ENCODE results near the gene CNTNAP2. TPM values are rescaled to one million over a fixed set of nuclear protein-coding genes. Genes with fewer than 3 reads are reported as not detected.
A peak's percentile ranks its signal among the peaks of the same experiment; 100 is the strongest.

CNTNAP2 gene
- total and polyA plus RNA-seq, 8 donors: 0.19 to 18.2 (median 0.56) TPM

- Histone ChIP-seq H3K4me1 (no peaks in the 10 kb centered on the region), H3K4me3 (no peak overlapping the region), H3K27ac (no peak overlapping the region), H3K9me3 (no peaks in the 10 kb centered on the region), H3K36me3 (no peaks in the 10 kb centered on the region), H3K27me3 (no peaks in the 10 kb centered on the region)
- 49 to 65% (median 62%) methylated on average over 3 of the region's 3 CpGs for WGBS, 5 donors
- intact Hi-C loops (cut with DNase I; ENCODE audit: low total_unique reads): no loop called here
- no peak for TF ChIP-seq EP300 (IDR thresholded peaks at IDR 0.05)
- no peak for TF ChIP-seq POLR2AphosphoS5 (IDR thresholded peaks at IDR 0.05)
- no peak for TF ChIP-seq CTCF (IDR thresholded peaks at IDR 0.05)
- no peak for TF ChIP-seq POLR2A (IDR thresholded peaks at IDR 0.05)
- DNase-seq: no peak
These were observed 1536.9 kb downstream of the CNTNAP2 start for GRCh38 chr7:147653456-147653855.

DNA sequence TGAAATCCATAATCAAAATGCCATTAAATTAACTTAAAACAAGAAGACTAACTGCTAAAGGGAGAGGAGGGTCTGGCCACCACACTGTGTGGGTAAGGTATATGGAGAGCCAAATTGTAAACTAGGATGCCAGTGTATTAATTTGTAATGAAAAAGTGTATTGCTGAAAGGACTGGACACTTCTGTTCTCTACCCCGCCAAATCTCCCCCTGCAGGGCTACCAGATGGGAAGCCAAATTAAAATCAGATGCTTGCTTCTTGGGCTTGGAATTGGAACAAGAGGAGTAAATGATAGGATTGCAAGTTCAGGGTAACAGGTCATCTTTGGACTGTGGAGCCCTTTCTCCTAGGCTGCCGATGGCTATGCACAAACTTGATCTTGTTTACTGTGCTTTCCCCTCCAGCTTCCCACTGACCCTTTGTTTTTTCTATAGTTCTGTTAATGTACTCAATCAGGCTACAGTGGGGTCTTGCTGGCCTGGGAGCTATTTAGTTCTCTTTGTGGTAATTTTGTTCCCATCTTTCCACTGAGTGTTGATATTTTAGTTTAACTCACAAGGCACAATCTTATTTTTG lies 1541.9 kb downstream of the CNTNAP2 start:
- TF ChIP-seq EP300 (IDR thresholded peaks at IDR 0.05) (no peak), POLR2A (IDR thresholded peaks at IDR 0.05) (no peak), POLR2AphosphoS5 (IDR thresholded peaks at IDR 0.05) (no peak), CTCF (IDR thresholded peaks at IDR 0.05) (no peak)
- 62 to 84% (median 79%) methylated on average over 2 of the region's 2 CpGs for WGBS, 5 donors
- intact Hi-C loops (cut with DNase I; ENCODE audit: low total_unique reads): no loop called here

DNA sequence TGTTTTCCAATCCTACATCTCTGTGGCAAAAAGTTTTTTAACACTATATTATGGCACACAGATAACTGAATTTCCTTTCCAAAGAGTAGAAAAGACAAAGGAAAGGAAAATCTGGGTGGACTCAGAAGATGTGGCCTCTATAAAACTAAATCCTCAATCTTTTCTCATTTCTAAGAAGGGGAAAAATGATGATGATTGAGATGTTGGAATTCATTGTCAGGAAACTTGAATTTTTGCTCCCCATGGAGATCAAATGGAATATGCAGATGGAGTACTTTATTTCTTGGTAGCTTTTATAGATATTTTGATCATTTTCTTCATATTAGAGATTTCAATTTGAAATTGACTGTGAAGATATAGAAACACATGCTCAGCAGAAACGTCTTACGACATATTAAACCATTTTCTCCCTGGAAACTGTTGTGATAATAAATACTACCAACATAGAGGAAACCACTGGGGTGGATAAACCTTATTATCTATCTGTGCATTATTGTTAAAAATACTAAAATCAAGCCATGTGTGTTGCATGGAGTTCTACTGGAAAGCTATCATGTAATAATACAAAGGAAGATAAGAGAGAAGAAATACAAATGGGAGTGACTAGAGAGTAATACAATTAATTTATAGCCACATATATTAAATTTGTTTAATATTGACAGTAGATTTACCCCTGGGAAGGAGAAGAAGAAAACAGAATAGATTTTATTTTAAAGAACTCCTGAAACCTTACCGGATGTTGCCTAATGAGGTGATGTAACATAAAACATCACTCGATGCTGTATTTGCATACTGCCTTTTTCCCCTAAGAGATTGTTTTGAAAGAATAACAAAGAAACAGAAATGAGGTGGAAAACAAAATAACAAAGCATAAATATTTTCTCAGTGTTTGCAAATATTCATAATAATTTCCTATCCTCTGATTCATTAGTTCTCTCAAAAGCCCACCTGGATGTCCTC lies 1542.7 kb downstream of the CNTNAP2 start:
- Histone ChIP-seq H3K4me1 (no peaks in the 10 kb centered on the region), H3K9me3 (no peaks in the 10 kb centered on the region), H3K4me3 (no peak overlapping the region), H3K27me3 (no peaks in the 10 kb centered on the region), H3K36me3 (no peaks in the 10 kb centered on the region), H3K27ac (no peak overlapping the region)
- WGBS, 5 donors: 82 to 92% (median 88%) methylated on average over 4 of the region's 4 CpGs
- intact Hi-C loops (cut with DNase I; ENCODE audit: low total_unique reads): no loop called here
- no peak for DNase-seq
- no peak for TF ChIP-seq EP300 (IDR thresholded peaks at IDR 0.05)
- TF ChIP-seq POLR2AphosphoS5 (IDR thresholded peaks at IDR 0.05): no peak
- TF ChIP-seq POLR2A (IDR thresholded peaks at IDR 0.05): no peak
- no peak for TF ChIP-seq CTCF (IDR thresholded peaks at IDR 0.05)

More for the DNA sequence above, 1541.9 kb downstream of the CNTNAP2 start:
- Histone ChIP-seq H3K27ac (no peak overlapping the region), H3K36me3 (no peaks in the 10 kb centered on the region), H3K27me3 (no peaks in the 10 kb centered on the region), H3K4me3 (no peak overlapping the region), H3K9me3 (no peaks in the 10 kb centered on the region), H3K4me1 (no peaks in the 10 kb centered on the region)
- no peak for DNase-seq

- H3K36me3 ChIP-seq: no peaks in the 10 kb centered on the region
- no peaks in the 10 kb centered on the region for H3K27me3 ChIP-seq
- no peaks in the 10 kb centered on the region for H3K9me3 ChIP-seq
- peak in 1 of 2 donors; percentile 37 for DNase-seq
- TF ChIP-seq EP300 (IDR thresholded peaks at IDR 0.05): no peak
- peak in 2 of 3 donors; percentile 6 to 31 for TF ChIP-seq POLR2AphosphoS5 (IDR thresholded peaks at IDR 0.05)
- WGBS, 5 donors: 25 to 47% (median 41%) methylated on average over 6 of the region's 6 CpGs
- intact Hi-C loops (cut with DNase I; ENCODE audit: low total_unique reads): no loop called here
- H3K4me1 ChIP-seq: no peaks in the 10 kb centered on the region
- no peak overlapping the region for H3K27ac ChIP-seq
- H3K4me3 ChIP-seq: no peak overlapping the region
These were observed 1547.9 kb downstream of the CNTNAP2 start for GRCh38 chr7:147664541-147664940.

All from stomach (tissue), 9 donors.